GM19351 (cell line): ENCODE measurements around the gene KISS1R.

Source experiments
- ATAC-seq: cut with Tn5 transposase; IDR thresholded peaks from one replicate; pipeline ENCODE4 v1.9.1; 2021; ENCODE audit warnings: mild to moderate bottlenecking, moderate library complexity; ENCODE audit not compliant: unreplicated experiment

The KISS1R gene

GRCh38 chr19:919199-920050 is 2.3 kb downstream of the KISS1R start:
- ATAC-seq = no peak

GRCh38 chr19:920051-920864 is 3.1 kb downstream of the KISS1R start:
- no peak for ATAC-seq

GRCh38 chr19:924553-925086 is 7.5 kb downstream of the KISS1R start:
- no peak for ATAC-seq

- ATAC-seq = peak; percentile 47
These were observed 8.0 kb downstream of the KISS1R start for GRCh38 chr19:925087-925525.

GRCh38 chr19:925526-926322 is 8.6 kb downstream of the KISS1R start, which contains the start of gene ARID3A:
Gene ARID3A, plus strand, starts transcription at chr19:926035. Its CDS starts 3,494 bp downstream, at chr19:929529.
- peak; percentile 48 for ATAC-seq

- ATAC-seq = no peak
These were observed 9.1 kb downstream of the KISS1R start for GRCh38 chr19:926323-926588.

GRCh38 chr19:926589-927350 is 9.6 kb downstream of the KISS1R start:
- ATAC-seq = no peak

- ATAC-seq = no peak
These were observed 10.2 kb downstream of the KISS1R start for GRCh38 chr19:927351-927779.

GRCh38 chr19:927780-928401 is 10.8 kb downstream of the KISS1R start:
- ATAC-seq = no peak

GRCh38 chr19:928471-929202 is 11.5 kb downstream of the KISS1R start:
- no peak for ATAC-seq

- ATAC-seq = no peak
These were observed 12.2 kb downstream of the KISS1R start for GRCh38 chr19:929203-929890.

- ATAC-seq = no peak
These were observed 12.7 kb downstream of the KISS1R start for GRCh38 chr19:929891-930258.

- ATAC-seq = no peak
These were observed 14.9 kb downstream of the KISS1R start for GRCh38 chr19:931860-932647.

- ATAC-seq = no peak
These were observed 15.8 kb downstream of the KISS1R start for GRCh38 chr19:932648-933552.

- ATAC-seq = no peak
These were observed 16.4 kb downstream of the KISS1R start for GRCh38 chr19:933553-933882.

GRCh38 chr19:934197-934840 is 17.2 kb downstream of the KISS1R start:
- ATAC-seq = no peak
